ENCODE data around the gene GASK1A.

The GASK1A gene

GRCh38 chr3:42960786-42961185, 18.3 kb upstream of the GASK1A start:
- intact Hi-C loops (cut with DNase I; ENCODE audit: low total_unique reads): loop anchor here (5.0 to 10.0 kb wide), 2 partner anchors 74 to 197 kb away; no protein-coding TSS in a partner anchor
- TF ChIP-seq, protein P1, sequence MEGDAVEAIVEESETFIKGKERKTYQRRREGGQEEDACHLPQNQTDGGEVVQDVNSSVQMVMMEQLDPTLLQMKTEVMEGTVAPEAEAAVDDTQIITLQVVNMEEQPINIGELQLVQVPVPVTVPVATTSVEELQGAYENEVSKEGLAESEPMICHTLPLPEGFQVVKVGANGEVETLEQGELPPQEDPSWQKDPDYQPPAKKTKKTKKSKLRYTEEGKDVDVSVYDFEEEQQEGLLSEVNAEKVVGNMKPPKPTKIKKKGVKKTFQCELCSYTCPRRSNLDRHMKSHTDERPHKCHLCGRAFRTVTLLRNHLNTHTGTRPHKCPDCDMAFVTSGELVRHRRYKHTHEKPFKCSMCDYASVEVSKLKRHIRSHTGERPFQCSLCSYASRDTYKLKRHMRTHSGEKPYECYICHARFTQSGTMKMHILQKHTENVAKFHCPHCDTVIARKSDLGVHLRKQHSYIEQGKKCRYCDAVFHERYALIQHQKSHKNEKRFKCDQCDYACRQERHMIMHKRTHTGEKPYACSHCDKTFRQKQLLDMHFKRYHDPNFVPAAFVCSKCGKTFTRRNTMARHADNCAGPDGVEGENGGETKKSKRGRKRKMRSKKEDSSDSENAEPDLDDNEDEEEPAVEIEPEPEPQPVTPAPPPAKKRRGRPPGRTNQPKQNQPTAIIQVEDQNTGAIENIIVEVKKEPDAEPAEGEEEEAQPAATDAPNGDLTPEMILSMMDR (IDR thresholded peaks at IDR 0.05): no peak
- no peak for DNase-seq
- Histone ChIP-seq H3K27ac (no peak overlapping the region), H3K9me3 (no peaks in the 10 kb centered on the region), H3K4me1 (peaks cover 0 to 5% (median 0%) of the 10 kb centered on the region in 4 donors), H3K36me3 (no peaks in the 10 kb centered on the region), H3K27me3 (no peaks in the 10 kb centered on the region), H3K4me3 (no peak overlapping the region)

- TF ChIP-seq, protein P1 (IDR thresholded peaks at IDR 0.05): peak; percentile 72 to 74
- H3K27ac ChIP-seq: no peak overlapping the region
- no peaks in the 10 kb centered on the region for H3K27me3 ChIP-seq
- intact Hi-C loops (cut with DNase I; ENCODE audit: low total_unique reads): loop anchor here (5.0 to 10.0 kb wide), 2 partner anchors 73 to 196 kb away; no protein-coding TSS in a partner anchor
- no peaks in the 10 kb centered on the region for H3K9me3 ChIP-seq
- H3K36me3 ChIP-seq: no peaks in the 10 kb centered on the region
- no peak overlapping the region for H3K4me3 ChIP-seq
- H3K4me1 ChIP-seq: peaks cover 0 to 5% (median 0%) of the 10 kb centered on the region in 4 donors
- DNase-seq: peak in 1 of 2 donors; percentile 29
These were observed 17.5 kb upstream of the GASK1A start for GRCh38 chr3:42961633-42962032.

DNA sequence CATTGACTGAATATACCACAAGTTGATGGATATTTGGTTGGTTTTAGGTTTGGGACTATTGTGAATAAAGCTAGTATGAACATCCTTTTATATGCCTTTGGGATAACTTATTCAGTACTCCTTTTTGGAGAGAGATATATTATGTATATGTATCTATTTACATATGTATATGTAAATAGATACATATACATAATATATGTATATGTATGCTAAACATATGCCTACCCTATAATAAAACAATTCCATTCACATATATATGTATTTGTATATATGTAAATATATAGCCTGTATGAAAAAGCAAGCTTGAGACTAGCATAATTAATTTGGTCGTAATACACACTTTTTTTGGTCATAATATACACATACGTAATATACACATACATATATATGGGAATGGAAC, 15.8 kb upstream of the GASK1A start:
- Histone ChIP-seq H3K27ac (no peak overlapping the region), H3K4me3 (no peak overlapping the region), H3K4me1 (peaks cover 0 to 5% (median 0%) of the 10 kb centered on the region in 4 donors), H3K36me3 (no peaks in the 10 kb centered on the region), H3K27me3 (no peaks in the 10 kb centered on the region), H3K9me3 (no peaks in the 10 kb centered on the region)
- DNase-seq: no peak
- intact Hi-C loops (cut with DNase I; ENCODE audit: low total_unique reads): loop anchor here (5.0 to 10.0 kb wide), 2 partner anchors 72 to 194 kb away; no protein-coding TSS in a partner anchor
- TF ChIP-seq, protein P1 (IDR thresholded peaks at IDR 0.05): no peak

DNA sequence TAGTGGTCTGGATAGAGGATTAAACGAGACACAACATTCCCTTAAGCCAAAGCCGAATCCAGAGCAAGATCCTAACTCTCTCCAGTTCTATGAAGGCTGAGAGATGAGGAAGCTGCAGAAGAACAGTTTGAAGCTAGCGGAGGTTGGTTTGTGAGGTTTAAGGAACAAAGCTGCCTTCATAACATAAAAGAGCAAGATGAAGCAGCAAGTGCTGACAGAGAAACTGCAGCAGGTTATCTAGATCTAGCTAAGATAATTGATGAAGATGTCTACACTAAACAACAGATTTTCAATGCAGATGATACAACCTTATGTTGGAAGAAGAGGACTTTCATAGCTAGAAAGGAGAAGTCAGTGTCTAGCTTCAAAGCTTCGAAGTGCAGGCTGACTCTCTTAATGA, 14.8 kb upstream of the GASK1A start:
- no peaks in the 10 kb centered on the region for H3K27me3 ChIP-seq
- TF ChIP-seq, protein P1 (IDR thresholded peaks at IDR 0.05): no peak
- DNase-seq: no peak
- H3K4me3 ChIP-seq: no peak overlapping the region
- no peak overlapping the region for H3K27ac ChIP-seq
- peaks cover 0 to 5% (median 0%) of the 10 kb centered on the region in 4 donors for H3K4me1 ChIP-seq
- H3K9me3 ChIP-seq: no peaks in the 10 kb centered on the region
- intact Hi-C loops (cut with DNase I; ENCODE audit: low total_unique reads): loop anchor here (5.0 to 10.0 kb wide), 2 partner anchors 71 to 193 kb away; no protein-coding TSS in a partner anchor
- H3K36me3 ChIP-seq: no peaks in the 10 kb centered on the region

- DNase-seq: no peak
These were observed 8.6 kb upstream of the GASK1A start for GRCh38 chr3:42970557-42970956.

More at GRCh38 chr3:42970557-42970956, 8.6 kb upstream of the GASK1A start:
- TF ChIP-seq, protein P1 (IDR thresholded peaks at IDR 0.05): no peak
- Histone ChIP-seq H3K27ac (no peak overlapping the region), H3K27me3 (no peaks in the 10 kb centered on the region), H3K4me1 (no peaks in the 10 kb centered on the region), H3K4me3 (no peak overlapping the region), H3K9me3 (peaks cover 0 to 5% (median 0%) of the 10 kb centered on the region in 3 donors), H3K36me3 (no peaks in the 10 kb centered on the region)
- intact Hi-C loops (cut with DNase I; ENCODE audit: low total_unique reads): no loop called here

Measured in tibial artery (tissue), 4 donors.